C1 segment of cervical spinal cord (tissue), 14 donors: ENCODE measurements around the gene EVL.
"Not testable (repeated sequence)": the region's sequence is repeated elsewhere in the genome, so short reads cannot be mapped to it uniquely, and the experiment has no call there.

ENCODE experiments used
- DNase-seq, 14 donors: peaks; one replicate each; lab custom pipeline; 2025; lab: John Stamatoyannopoulos, UW

EVL gene

DNA sequence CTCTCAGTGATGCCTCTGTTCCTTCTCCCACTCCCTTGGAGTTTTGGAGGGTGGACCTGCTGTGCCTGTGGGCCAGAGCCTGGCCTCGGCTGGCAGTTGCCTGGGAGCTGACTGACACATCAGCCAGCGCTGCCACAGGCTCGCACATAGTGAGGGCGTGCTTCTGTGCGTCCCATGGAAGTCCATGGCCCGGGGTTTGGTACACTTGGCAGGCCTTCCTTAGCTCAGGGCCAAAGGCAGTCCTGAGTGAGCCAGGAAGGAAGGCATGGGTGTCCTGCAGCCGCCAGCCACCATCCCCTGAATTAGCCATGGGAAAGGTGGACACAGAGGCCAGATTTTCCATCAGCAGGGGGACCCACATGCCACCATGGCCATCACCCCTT lies 95.3 kb downstream of the EVL start:
- DNase-seq = no peak

DNA sequence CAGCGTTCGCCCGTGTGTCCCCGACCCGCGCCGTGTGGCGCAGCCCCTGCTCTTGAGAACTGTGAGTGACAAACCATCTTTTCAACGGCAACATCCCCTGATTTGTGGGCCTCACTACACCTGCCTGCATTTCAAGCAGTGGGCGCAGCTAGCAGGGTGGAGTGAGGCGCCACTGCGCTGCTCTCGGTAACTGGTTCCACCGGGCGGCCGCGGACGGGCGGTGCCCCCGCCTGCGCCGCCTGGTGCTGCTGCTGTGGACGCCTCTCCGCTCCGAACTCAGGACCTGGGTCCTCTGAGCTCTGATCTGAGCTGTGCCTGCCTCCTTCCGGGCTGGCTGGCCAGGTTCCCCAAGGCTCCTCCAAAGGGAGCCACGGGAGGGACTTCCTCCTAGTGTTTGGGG lies 100.2 kb downstream of the EVL start:
- DNase-seq = no peak

- no peak for DNase-seq
Observed at GRCh38 chr14:100165831-100166440, 100.7 kb downstream of the EVL start.

DNA sequence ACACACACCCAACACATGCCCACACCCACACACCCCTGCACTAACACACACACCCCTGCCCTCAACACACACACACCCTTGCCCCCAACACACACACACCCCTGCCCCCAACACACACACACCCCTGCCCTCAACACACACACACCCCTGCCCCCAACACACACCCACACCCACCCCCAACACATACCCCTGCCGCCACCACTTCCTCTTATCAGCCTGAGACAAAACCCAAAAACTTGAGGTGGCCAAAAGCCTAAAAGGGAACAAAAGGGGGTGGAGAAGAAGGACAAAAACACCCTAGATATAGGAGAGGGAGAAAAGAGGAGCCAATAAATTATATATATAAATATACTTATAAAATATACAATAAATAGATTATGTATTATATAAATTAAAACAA lies 103.3 kb downstream of the EVL start:
- no peak for DNase-seq

GRCh38 chr14:100170880-100171279 lies 105.7 kb downstream of the EVL start:
- no peak for DNase-seq

GRCh38 chr14:100172811-100173210 lies 107.6 kb downstream of the EVL start:
- no peak for DNase-seq

GRCh38 chr14:100173353-100173752 lies 108.1 kb downstream of the EVL start:
- no peak for DNase-seq

GRCh38 chr14:100176811-100177327 lies 111.6 kb downstream of the EVL start:
- no peak for DNase-seq

DNA sequence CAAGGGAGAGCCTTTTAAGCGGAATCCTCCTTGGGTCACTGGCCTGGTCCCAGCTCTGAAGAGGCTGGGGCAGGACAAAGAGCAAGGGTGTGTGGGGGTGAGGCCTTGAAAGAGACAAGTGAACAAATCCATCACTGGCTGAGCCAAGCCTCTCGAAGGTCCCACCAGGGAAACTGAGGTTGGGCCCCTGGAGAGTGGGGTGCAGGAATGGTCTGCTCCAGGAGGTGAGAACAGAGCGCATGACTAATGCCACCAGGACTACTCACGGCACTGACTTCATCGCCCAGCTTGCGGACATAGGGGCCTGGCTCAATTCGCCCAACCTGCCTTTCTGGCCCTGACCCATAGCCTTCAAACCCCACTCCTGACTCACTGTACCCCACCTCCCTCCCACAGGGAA lies 113.5 kb downstream of the EVL start:
- DNase-seq = no peak

DNA sequence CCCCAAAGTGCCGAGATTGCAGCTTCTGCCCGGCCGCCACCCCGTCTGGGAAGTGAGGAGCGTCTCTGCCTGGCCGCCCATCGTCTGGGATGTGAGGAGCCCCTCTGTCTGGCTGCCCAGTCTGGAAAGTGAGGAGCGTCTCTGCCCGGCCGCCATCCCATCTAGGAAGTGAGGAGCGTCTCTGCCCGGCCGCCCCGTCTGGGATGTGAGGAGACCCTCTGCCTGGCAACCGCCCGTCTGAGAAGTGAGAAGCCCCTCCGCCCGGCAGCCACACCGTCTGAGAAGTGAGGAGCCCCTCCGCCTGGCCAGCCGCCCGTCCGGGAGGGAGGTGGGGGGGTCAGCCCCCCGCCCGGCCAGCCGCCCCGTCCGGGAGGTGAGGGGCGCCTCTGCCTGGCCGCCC lies 115.4 kb downstream of the EVL start:
- not testable (repeated sequence) for DNase-seq

DNA sequence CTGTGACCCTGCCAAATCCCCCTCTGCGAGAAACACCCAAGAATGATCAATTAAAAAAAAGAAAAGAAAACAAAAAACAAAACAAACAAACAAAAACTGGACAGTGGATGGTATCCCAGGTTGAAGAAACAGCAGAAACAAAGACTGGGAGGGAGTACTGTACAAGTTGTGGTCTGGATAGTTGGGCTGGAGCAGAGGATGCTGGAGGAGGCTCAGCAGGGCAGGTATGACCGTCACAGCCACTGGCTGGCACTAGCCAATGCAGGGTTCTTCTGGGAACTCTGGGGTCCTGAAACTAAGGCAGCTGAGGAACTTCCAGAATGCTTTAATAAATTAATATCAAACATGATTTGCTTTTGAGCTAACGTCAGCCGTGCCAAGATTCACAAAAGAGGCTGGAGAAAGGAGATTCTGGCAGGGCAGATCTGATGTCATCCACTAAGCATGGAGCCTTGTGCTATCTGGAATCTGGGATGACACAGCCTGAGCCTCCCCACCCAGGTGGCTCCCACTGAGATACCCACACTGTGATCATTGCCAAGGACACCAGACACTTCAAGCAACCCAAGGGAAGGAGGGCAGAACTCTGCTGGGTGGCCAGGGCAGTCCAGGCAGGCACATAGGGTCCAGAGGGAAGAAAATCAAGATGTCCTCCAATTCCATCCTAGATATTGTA lies 116.8 kb downstream of the EVL start:
- not testable (repeated sequence) for DNase-seq

- DNase-seq = no peak
Observed at GRCh38 chr14:100187247-100187833, 122.1 kb downstream of the EVL start.

DNA sequence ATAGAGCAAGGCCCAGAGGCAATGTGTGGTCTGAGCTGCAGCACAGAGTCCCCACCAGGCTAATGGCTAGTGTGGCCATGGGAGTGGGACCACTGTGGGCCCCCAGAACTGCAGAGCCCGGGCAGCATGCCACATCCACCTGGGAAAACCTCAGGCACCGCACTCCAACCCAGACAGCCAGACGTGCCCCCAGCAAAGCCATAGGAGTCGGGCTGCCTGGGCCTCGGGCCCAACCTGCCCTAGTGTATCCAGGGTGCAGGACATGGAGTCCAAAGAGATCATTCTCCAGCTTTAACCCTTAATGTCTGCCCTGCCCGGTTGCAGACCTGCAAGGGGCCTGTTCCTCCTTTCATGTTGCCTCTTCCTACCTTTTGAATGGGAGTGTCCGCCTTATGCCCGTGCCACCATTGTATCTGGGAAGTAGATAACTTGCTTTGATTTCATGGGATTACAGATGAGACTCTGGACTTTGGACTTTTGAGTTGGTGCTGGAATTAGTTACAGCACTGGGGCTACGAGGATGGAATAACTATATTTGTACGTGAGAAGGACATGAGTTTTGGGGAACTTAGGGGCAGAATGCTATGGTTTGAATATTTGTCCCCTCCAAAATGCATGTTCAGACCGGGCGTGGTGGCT lies 123.3 kb downstream of the EVL start:
- DNase-seq = no peak

- no peak for DNase-seq
Observed at GRCh38 chr14:100190126-100190525, 124.9 kb downstream of the EVL start.

DNA sequence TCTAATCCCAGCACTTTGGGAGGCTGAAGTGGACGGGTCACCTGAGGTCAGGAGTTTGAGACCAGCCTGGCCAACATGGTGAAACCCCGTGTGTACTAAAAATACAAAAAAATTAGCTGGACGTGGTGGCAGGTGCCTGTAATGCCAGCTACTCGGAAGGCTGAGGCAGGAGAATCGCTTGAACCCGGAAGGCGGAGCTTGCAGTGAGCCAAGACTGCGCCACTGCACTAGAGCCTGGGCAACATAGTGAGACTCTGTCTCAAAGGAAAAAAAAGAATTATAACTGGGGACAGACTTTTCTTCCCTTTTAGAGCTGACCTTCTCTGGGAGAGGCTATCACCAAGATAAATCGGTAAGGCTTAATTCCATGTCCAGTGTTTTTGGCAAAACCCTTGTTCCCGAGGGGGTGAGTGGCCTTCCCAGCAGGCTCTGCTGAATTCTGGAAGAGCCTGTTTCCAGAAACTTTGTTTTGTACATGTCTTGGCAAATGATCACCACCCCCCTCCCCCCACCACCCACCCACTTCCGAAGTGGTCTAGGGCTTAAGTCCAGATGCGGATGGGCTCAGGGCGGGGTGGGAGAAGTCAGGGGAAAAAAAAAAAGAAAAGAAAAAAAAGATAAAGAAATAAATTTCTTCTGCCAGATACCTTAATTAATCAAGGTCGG lies 126.5 kb downstream of the EVL start:
- DNase-seq = peak in 1 of 14 donors; percentile 40

GRCh38 chr14:100192250-100192671 lies 127.0 kb downstream of the EVL start:
- DNase-seq = peak in 2 of 14 donors; percentile 34 to 41

- DNase-seq = peak; percentile 83 to 100 (median 97)
Observed at GRCh38 chr14:100192672-100193416, 127.6 kb downstream of the EVL start.
